K562 (cell line): ENCODE results near the gene KIF26B.

Experiments used
- DIDO1 ChIP-seq: fragments of 450-650 bp; IDR thresholded peaks from 2 replicates; pipeline ENCODE4 v1.6.1; 2016; ENCODE audit warnings: low read depth, missing biosample characterization, missing genetic modification characterization
- EGR1 ChIP-seq: fragments of 450-650 bp; conservative IDR thresholded peaks from 2 replicates; pipeline ENCODE4 v1.6.1; 2017; ENCODE audit warnings: mild to moderate bottlenecking
- EP300 ChIP-seq: IDR thresholded peaks from 2 replicates; pipeline ENCODE4 v1.6.1; 2012; ENCODE audit warnings: low read length, improper control_type of control experiment
- FOXM1 ChIP-seq, 2 experiments: fragments of 450-650 bp in 1 of 2; sonication (generic) in 1 of 2; formaldehyde crosslinking in 1 of 2; IDR thresholded peaks; 2 replicates each; pipeline versions ENCODE4 v1.6.1 to v1.9.0; 2017 to 2022; ENCODE audit warnings: low read depth in 2 of 2, mild to moderate bottlenecking in 2 of 2, missing genetic modification reagents in 1 of 2, moderate library complexity in 1 of 2
- MAX ChIP-seq: sonication (generic); formaldehyde crosslinking; IDR thresholded peaks from 2 replicates; pipeline ENCODE4 v1.9.0; 2022; ENCODE audit warnings: mild to moderate bottlenecking, missing genetic modification reagents
- SMARCA5 ChIP-seq: fragments of 450-650 bp; IDR thresholded peaks from 2 replicates; pipeline ENCODE4 v1.6.1; 2016
- ZNF431 ChIP-seq: sonication (generic); formaldehyde crosslinking; IDR thresholded peaks from 2 replicates; pipeline ENCODE4 v1.8.0; 2022; ENCODE audit warnings: mild to moderate bottlenecking, missing genetic modification reagents
- TF ChIP-seq, protein P1 (sequence below): fragments of 450-650 bp; IDR thresholded peaks from 2 replicates; pipeline ENCODE4 v1.7.0; 2016; ENCODE audit warnings: borderline replicate concordance

DNA sequence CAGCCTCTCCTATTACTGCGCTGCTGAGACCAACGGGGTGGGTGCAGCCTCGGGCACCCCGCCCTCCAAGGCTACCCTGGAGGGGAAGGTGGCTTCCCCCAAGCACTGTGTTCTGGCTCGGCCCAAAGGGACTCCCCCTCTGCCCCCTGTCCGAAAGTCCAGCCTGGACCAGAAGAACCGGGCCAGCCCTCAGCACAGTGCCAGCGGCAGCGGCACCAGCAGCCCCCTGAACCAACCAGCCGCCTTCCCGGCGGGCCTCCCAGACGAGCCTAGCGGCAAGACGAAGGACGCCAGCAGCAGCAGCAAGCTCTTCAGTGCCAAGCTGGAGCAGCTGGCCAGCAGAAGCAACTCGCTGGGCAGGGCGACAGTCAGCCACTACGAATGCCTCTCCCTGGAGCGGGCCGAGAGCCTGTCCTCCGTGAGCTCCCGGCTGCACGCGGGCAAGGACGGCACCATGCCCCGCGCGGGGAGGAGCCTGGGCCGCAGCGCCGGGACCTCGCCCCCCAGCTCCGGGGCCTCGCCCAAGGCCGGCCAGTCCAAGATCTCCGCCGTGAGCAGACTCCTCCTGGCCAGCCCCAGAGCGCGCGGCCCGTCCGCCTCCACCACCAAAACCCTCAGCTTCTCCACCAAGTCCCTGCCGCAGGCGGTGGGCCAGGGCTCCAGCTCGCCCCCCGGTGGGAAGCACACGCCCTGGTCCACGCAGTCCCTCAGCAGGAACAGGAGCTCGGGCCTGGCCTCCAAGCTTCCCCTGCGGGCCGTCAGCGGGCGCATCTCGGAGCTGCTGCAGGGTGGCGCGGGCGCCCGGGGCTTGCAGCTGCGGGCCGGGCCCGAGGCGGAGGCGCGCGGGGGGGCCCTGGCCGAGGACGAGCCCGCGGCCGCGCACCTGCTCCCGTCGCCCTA lies 533.1 kb downstream of the KIF26B start:
- TF ChIP-seq EGR1 (no peak), EP300 (no peak), DIDO1 (tag) (no peak), FOXM1 (IDR thresholded peaks at IDR 0.05; ENCODE audit: low read depth) (no peak), FOXM1 (CRISPR knock-in tag; IDR thresholded peaks at IDR 0.05; ENCODE audit: low read depth) (no peak), SMARCA5 (no peak), ZNF431 (CRISPR knock-in tag) (no peak), MAX (no peak)
- TF ChIP-seq, protein P1, sequence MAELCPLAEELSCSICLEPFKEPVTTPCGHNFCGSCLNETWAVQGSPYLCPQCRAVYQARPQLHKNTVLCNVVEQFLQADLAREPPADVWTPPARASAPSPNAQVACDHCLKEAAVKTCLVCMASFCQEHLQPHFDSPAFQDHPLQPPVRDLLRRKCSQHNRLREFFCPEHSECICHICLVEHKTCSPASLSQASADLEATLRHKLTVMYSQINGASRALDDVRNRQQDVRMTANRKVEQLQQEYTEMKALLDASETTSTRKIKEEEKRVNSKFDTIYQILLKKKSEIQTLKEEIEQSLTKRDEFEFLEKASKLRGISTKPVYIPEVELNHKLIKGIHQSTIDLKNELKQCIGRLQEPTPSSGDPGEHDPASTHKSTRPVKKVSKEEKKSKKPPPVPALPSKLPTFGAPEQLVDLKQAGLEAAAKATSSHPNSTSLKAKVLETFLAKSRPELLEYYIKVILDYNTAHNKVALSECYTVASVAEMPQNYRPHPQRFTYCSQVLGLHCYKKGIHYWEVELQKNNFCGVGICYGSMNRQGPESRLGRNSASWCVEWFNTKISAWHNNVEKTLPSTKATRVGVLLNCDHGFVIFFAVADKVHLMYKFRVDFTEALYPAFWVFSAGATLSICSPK = no peak
